GM12892 (cell line): Measurements from ENCODE around the gene BPIFB4.

Experiments
- POLR2A ChIP-seq: IDR thresholded peaks from 2 replicates; pipeline ENCODE4 v1.6.1; 2011; ENCODE audit warnings: low read depth, low read length, control low read depth
- TAF1 ChIP-seq: IDR thresholded peaks from 2 replicates; pipeline ENCODE4 v1.6.1; 2011; ENCODE audit warnings: low read depth, mild to moderate bottlenecking, control low read depth, low read length, borderline replicate concordance

DNA sequence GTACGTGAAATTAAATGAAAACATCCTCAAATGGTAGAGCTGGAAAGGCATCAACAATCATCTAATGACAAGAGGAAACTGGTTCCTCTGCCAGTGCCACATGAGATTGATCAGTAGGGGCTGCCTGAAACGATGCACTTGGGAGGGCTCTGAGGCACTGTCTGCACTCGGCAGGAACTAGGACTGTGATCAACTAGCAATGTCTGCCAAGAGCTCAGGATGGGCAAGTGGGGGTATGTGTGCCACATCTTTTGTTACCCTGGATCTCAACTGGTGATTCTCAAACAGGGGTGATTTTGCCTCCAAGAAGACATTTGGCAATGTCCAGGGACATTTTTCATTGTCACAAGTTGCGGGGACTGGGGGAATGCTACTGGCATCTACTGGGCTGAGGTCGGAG lies 46.1 kb upstream of the BPIFB4 start:
- TF ChIP-seq POLR2A, result no peak
- no peak for TF ChIP-seq TAF1
